ELR (cell line): ENCODE results near the gene CRKL.
"Not testable (repeated sequence)": the region's sequence is repeated elsewhere in the genome, so short reads cannot be mapped to it uniquely, and the experiment has no call there.

Experiments
- DNase-seq: peaks from one replicate; pipeline ENCODE4 v3.0.0-alpha.2; 2015; ENCODE audit warnings: low read depth

Gene CRKL

GRCh38 chr22:20901093-20902033, 15.8 kb upstream of the CRKL start:
- not testable (repeated sequence) for DNase-seq

- no peak for DNase-seq
Observed at GRCh38 chr22:20903093-20903492, 14.1 kb upstream of the CRKL start.

DNA sequence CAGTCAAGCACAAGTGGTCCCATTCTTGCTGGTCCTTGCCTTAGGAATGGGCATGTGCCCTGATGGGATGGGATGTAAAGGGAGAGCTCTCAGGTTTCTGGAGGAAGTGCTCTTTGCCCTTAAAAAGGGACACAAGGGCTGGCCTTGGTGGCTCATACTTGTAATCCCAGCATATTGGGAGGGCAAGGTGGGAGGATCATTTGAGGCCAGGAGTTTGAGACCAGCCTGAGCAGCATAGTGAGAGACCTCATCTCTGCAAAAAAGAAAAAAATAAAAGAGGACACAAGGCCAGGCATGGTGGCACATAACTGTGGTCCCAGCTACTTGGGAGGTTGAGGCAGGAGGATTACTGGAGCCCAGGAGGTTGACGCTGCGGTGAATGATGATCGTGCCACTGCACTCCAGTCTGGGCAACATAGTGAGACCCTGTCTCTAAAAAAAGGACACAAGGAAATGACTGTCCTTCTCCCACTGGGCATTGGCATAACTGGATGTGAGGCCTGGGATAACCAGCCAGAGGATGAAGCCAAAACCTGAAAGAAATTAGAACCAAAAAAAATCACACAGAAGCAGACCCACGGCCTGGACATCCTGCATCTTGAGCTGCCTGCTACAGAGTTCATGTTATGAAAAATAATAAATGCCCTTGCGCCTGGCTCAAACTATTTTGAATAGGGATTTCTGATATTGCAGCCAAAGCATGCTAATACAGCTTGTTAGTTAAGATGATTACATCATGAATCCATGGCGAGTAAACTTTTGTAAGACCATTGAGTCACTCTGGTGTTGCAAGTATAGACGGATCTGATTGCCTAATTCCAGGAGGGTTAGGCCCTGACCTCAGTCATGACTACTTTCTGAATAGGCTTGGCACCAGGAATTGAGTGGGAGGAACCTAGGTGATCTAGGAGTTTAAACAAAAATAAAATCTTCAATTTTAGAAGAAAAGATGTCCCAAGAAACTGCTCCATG, 12.9 kb upstream of the CRKL start:
- peak; percentile 98 for DNase-seq

GRCh38 chr22:20904980-20905355, 12.2 kb upstream of the CRKL start:
- no peak for DNase-seq

DNA sequence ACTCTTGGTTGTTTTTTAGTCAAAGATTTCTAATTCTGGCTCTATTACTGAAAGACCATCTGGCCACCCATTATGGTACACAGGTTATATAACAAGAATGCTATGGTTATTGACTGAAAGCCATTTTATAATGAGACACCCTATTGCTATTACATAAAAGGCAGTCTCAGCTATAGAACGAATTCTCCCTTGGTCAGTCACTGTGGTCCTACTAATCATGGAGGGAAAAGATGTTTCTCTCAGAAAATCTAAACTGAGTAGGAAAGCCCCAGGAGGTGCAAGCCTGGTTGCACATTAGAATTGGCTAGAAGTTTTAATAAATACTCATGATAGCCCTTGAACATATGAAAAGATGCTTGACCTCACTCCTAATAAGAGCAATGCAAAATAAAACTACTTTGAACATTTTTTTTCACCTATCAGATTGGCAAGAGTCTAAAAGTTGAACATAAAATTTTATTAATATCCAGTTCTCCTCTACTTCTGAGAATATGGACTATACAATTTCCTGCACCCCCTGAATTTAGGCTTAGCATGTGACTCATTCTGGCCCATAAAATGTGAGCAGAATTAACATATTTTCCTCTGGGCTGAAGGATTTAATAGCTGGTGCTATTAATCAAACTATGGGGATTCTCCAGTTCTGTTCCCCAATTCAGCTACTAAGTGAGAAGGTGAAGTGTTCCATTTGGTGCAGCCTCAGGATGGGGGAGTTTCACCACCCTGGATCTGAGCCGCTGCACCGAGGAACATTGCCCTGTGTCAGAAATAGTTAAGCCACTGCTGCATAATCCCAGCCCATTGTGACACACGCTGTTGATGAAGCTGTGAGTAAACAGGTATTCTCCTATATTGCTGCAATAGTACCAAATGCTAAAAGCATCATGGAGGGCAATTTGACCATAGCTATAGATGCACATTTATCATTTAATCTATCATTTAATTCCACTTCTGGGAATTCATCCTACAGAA, 11.5 kb upstream of the CRKL start:
- DNase-seq, result peak; percentile 63

GRCh38 chr22:20906387-20906767, 10.8 kb upstream of the CRKL start:
- DNase-seq, result no peak

DNA sequence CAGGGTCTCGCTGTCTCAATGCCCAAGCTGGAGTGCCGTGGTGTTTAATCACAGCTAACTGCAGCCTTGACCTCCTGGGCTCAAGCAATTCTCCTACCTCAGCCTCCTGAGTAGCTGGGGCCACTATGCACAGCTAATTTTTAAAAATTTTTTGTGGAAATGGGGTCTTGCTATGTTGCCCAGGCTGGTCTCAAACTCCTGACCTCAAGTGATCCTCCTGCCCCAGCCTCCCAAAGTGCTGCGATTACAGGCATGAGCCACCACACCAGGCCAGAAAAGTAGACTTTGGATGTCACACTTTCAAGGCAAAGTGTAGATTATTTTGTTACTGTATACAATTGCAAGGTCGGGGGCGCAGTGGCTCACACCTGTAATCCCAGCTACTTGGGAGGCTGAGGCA, 8.5 kb upstream of the CRKL start:
- not testable (repeated sequence) for DNase-seq

GRCh38 chr22:20909543-20910303, 7.5 kb upstream of the CRKL start:
- no peak for DNase-seq

DNA sequence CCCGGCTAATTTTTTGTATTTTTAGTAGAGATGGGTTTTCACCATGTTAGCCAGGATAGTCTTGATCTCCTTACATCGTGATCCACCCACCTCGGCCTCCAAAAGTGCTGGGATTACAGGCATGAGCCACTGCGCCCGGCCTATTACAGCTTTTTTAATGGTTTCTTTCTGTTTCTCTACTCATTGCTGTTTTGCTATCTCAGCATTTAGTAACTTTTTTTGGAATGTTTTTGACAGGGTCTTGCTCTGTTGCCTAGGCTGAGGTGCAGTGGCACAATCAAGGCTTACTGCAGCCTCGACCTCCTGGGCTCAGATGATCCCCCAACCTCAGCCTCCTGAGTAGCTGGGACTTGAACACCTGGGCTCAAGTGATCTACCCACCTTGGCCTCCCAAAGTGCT, 4.7 kb upstream of the CRKL start:
- DNase-seq, result no peak

DNA sequence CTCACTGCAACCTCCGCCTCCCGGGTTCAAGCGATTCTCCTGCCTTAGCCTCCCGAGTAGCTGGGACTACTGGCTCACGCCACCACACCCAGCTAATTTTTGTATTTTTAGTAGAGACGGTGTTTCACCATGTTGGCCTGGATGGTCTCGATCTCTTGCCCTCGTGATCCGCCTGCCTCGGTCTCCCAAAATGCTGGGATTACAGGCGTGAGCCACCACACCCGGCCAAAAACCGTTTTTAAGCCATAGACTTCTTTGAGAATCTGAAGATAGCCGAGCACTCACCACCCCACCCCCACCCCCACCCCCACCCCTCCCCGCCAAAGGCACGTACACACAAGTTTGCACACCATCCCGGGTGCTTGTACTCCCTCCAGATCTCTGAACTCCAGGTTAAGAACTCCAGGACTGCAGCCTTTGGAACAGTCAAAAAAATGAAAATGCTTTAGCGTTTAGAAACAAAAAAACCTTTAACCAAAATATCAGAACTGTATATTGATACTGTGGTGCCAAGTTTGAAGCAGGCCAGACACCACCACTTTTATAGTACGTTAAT, 1.5 kb downstream of the CRKL start:
- DNase-seq, result peak; percentile 35

GRCh38 chr22:20919718-20920117, 2.5 kb downstream of the CRKL start:
- no peak for DNase-seq

GRCh38 chr22:20920881-20921203, 3.6 kb downstream of the CRKL start:
- no peak for DNase-seq

GRCh38 chr22:20922141-20922751, 5.0 kb downstream of the CRKL start:
- DNase-seq, result peak; percentile 36

GRCh38 chr22:20926243-20926642, 9.0 kb downstream of the CRKL start:
- no peak for DNase-seq

DNA sequence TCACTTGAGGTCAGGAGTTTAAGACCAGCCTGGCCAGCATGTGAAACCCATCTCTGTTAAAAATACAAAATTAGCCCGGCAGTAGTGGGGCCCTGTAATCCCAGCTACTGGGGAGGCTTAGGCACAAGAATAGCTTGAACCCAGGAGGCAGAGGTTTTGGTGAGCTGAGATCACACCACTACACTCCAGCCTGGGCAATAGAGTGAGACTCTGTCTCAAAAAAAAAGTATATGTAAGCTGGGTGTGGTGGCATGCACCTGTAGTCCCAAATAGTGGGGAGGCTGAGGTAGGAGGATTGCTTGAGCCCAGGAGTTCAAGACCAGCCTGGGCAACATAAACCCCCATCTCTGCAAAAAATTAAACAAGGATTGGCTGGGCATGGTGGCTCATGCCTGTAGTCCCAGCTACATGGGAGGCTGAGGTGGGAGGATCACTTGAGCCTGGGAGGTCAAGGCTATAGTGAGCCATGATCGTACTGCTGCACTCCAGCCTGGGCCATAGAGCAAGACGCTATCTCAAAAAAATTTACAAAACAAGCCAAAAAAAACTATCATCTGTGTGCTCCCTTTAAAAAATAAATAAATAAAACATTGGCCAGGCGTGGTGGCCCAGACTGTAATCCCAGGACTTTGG, 10.8 kb downstream of the CRKL start:
- no peak for DNase-seq

DNA sequence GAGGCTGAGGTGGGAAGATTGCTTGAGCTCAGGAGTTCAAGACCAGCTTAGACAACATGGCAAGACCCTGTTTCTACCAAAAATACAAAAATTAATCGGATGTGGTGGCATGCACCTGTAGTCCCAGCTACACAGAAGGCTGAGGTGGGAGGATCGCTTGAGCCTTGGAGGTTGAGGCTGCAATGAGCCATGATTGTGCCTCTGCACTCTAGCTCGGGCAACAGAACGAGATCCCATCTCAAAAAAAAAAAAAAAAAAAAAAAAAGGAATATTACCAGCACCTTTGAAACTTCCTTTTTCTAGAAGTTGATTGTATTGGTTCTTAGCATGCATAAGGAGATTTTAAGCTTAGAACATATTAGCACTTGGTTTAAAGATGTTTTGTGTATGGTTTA, 11.4 kb downstream of the CRKL start:
- DNase-seq, result no peak

DNA sequence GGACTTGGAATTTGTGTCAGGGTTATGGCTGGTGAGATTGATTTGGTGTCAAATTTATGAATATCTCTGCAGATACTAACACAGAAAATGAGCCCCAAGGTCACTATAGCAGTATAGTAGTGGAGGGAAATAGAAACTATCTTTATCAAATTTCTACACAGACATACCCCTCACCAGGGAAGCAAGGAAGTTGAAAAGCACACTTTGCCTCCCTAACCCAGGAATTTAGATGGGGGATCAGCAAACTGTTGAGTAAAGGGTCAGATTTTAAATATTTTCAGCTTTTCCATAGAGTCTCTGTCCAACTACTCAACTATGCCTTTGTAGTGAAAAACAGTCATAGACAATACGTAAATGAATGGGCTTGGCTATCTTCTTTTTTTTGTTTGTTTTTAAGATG, 12.8 kb downstream of the CRKL start:
- no peak for DNase-seq

GRCh38 chr22:20930435-20930834, 13.2 kb downstream of the CRKL start:
- not testable (repeated sequence) for DNase-seq

GRCh38 chr22:20931126-20931654, 14.0 kb downstream of the CRKL start:
- DNase-seq, result no peak

DNA sequence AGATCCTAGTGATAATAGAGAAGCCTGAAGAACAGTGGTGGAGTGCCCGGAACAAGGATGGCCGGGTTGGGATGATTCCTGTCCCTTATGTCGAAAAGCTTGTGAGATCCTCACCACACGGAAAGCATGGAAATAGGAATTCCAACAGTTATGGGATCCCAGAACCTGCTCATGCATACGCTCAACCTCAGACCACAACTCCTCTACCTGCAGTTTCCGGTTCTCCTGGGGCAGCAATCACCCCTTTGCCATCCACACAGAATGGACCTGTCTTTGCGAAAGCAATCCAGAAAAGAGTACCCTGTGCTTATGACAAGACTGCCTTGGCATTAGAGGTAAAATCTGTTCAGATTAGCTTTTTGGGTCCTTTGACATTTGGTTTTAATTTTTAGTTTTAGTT, 16.7 kb downstream of the CRKL start:
- DNase-seq, result no peak
